Right ventricle myocardium superior (tissue), 1 donor: ENCODE results near the gene PGA3. TPM values are rescaled to one million over a fixed set of nuclear protein-coding genes. Genes with fewer than 3 reads are reported as not detected.
"Not testable (repeated sequence)": the region's sequence is repeated elsewhere in the genome, so short reads cannot be mapped to it uniquely, and the experiment has no call there.

Experiments
- ATAC-seq: fragments of 200-7000 bp; cut with Tn5 transposase; one replicate; pipeline ENCODE4 v1.9.1; 2020; ENCODE audit warnings: mild to moderate bottlenecking; ENCODE audit not compliant: poor library complexity
- DNase-seq: peaks from one replicate; pipeline ENCODE4 v3.0.0-alpha.2; 2020
- intact Hi-C: fragments of 100-400 bp; cut with DNase I; formaldehyde crosslinking; loops from one replicate; pipeline ENCODE4 v1.11.2; 2022
- total RNA-seq: library from RNA; stranded (reverse); fragmentation: NEBNext Ultra II Directional; extraction: Animal tissue kit (Norgen Biotek cat#: 25700); gene quantifications from one replicate; pipeline ENCODE4 v1.2.1, GENCODE V29; 2021
- donor health status: DM: no; HTN: yes; CAD: no; lungs with severe emphysema.

Gene PGA3
- total RNA-seq, 1 donor from 2014 or later, result not detected

GRCh38 chr11:61168042-61168688 is 35.1 kb upstream of the PGA3 start:
- DNase-seq (no peak), ATAC-seq (no peak)
- intact Hi-C loops, result no loop called here

DNA sequence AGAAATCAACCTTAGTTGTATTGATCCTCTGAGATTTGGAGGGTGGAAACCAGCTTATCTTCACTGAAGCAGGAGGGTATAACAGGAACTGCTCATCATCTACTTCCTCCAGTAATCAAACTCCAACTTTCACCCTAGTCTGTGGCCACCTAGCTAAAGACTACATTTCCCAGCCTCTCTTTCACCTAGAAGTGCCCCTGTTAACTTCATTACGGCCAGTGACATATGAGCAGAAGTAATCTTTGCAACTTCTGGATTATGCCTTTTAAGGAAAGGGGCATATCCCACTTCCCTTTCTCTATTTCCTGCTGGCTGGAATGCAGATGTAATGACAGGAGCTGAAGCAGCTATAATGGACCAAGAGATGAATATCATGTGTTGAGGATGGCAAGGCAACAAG is 34.5 kb upstream of the PGA3 start:
- ATAC-seq, result no peak
- intact Hi-C loops, result no loop called here
- DNase-seq, result no peak

GRCh38 chr11:61170566-61170965 is 32.7 kb upstream of the PGA3 start:
- intact Hi-C loops, result no loop called here
- DNase-seq (no peak), ATAC-seq (no peak)

DNA sequence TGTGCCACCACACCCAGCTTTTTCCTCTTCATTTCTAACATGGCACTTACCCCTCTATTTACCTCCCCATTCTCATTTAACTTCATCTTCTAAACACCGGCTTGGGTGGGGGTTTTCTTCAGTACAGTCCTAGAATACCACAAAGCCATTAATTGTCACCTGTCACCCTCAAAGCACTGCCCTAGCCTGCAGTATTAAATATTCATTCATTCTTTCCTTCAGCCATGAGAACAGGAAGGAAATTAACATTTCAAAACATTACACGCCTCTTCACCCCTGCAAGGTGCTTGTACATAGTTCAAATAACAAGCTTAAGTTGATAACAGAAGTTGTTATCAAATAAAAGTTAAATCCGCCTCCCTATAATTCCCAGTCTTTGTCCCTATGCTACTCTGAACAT is 31.4 kb upstream of the PGA3 start:
- ATAC-seq, result no peak
- intact Hi-C loops, result no loop called here

GRCh38 chr11:61172356-61172755 is 31.0 kb upstream of the PGA3 start:
- DNase-seq, result no peak
- intact Hi-C loops, result no loop called here
- no peak for ATAC-seq

More for the DNA sequence above, 31.4 kb upstream of the PGA3 start:
- DNase-seq, result no peak

DNA sequence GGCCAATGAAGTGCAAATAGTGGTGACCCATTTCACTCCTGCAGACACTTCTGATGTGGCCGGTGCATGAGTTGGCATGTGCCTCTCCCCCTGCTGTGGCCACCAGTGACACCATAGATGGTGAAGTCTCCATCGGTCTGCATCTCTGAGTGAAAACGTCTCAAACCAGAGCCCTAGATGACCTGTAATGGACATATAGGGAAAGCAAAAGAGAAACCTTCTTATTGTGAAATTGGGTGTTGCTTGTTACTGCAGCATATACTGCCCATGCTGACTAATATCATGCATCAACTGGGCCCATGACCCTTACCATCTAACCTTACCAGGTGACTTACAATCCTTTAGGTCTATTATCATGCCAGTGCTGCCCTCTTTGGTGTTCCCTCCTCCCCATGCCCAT is 30.4 kb upstream of the PGA3 start:
- no peak for DNase-seq
- intact Hi-C loops, result no loop called here
- no peak for ATAC-seq

DNA sequence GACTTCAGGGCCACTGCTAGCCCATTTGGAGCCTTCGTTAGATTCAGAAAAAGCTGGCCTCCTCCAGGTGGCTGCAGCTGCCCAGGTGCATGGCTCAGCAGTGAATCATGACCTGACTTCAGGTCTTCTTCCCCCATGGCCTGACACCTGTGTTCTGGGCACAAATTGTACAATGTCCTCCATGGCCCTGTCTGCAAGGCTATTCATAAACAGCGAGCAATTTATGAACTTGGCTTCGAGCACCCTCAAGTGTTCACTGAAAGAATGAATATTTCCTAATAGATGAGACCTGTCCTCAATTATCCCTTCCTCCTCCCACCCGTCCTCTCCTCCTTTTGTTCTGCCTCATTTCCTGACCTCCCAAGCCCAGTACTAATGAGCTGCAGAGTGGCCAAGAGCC is 29.9 kb upstream of the PGA3 start:
- ATAC-seq, result no peak
- intact Hi-C loops, result no loop called here
- no peak for DNase-seq

DNA sequence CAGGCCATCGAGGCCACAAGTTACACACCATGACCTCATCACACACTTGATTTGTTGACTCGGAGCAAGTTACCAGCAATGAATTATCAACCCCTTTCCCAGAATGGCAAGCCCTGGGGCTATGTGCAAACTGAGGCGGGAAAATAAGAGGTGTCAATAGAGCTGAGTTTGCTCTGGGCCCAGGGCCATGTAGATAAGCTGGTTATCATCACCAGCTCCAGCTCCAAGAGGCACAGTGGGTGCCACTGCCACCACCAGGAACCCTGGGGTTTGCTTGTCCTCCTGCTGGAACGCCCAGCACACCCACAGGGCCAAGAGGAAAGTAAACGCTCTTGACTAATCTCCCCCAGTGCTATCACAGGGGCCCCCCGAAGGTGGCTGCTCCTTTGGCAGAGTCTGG is 29.0 kb upstream of the PGA3 start:
- DNase-seq (no peak), ATAC-seq (no peak)
- intact Hi-C loops, result no loop called here

DNA sequence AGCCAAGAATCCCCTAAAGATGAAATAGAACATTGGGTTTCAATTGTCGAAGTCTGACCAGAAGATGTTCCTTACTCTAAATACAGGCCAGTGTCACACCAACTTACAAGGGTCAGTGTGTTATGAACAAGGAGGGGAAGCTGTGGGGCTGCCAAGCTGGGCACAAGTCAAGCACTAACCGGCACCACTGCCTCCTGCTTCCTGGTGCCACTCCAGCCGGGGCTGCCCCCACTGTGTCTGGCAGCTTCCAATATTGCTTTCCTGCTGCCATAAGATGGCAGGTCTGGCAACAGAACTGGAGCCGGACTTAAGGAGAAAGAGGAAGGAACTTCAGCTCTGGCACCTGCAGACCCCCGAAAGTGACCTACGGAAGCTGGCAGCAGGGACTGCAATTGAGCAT is 28.4 kb upstream of the PGA3 start:
- no peak for DNase-seq
- ATAC-seq, result no peak
- intact Hi-C loops, result no loop called here

DNA sequence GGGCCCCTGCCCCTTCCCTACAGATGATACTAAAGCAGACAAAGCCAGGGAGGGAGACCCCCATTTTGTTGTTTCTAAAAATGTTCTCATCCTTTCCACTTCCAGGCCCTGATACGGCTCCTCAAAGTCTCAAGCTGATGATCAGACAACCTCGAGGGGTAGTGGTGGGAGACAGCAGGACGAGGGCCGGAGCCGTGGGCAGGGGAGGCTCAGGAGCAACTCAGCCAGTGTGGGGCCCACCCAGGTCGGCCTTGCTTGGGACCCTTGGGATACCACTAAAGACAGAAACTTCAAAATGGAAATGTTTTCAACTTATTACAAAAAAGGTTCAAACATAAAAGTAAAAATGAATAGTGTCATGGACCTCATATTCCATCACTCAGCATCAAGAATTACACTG is 26.9 kb upstream of the PGA3 start:
- intact Hi-C loops, result no loop called here
- ATAC-seq (no peak), DNase-seq (no peak)

DNA sequence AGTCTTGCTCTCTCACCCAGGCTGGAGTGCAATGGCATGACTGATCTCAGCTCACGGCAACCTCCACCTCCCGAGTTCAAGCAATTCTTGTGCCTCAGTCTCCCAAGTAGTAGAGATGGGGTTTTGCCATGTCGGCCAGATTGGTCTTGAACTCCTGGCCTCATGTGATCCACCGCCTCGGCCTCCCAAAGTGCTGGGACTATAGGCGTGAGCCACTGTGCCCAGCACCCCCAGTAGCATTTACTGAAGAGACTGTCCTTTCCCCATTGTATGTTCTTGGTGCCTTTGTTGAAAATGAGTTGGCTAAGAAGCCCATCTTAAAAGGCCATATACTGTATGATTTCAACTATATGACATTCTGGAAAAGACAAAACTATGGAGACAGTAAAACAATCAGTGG is 23.1 kb upstream of the PGA3 start:
- intact Hi-C loops, ATAC-seq, DNase-seq: not testable (repeated sequence)

GRCh38 chr11:61181489-61181888 is 21.8 kb upstream of the PGA3 start:
- intact Hi-C loops, result no loop called here
- DNase-seq, result no peak
- ATAC-seq, result no peak

GRCh38 chr11:61183645-61184044 is 19.7 kb upstream of the PGA3 start:
- intact Hi-C loops, result no loop called here
- DNase-seq (no peak), ATAC-seq (no peak)

GRCh38 chr11:61186504-61186903 is 16.8 kb upstream of the PGA3 start:
- intact Hi-C loops, result loop anchor here (5.0 kb wide), 1 partner anchor 354 kb away; no protein-coding TSS in a partner anchor
- DNase-seq (no peak), ATAC-seq (no peak)

DNA sequence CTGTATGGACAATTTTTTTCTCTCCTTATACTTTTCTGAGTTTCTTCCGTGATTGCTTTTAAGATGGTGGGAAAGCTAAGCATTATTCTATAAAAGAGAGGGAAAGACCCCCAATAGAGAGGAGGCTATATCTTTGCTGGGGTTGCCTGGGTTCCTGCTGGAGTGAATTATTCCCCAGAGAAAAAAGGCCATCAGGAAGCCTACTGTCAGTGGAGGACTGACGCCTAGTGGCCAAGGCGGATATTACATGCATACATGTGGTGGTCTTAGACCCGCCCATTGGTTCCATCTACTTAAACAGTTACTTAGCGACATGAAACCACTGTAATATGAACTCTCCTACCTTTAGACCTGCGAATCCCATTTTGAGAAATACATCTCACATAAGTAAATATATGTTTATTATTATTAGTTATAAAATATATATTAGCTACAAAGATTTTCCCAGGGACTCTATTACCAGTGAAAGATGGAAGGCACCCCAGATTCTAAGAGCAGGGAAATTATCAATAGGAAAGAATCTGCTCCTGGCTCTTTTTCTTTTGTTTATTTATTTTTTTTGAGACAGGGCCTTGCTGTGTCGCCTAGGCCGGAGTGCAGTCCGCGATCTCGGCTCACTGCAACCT is 15.7 kb upstream of the PGA3 start:
- peak; percentile 83 for DNase-seq
- intact Hi-C loops, result loop anchor here (5.0 kb wide), 1 partner anchor 355 kb away; no protein-coding TSS in a partner anchor
- peak; percentile 80 for ATAC-seq

- ATAC-seq (no peak), DNase-seq (no peak)
- intact Hi-C loops, result loop anchor here (5.0 kb wide), 1 partner anchor 358 kb away; no protein-coding TSS in a partner anchor
Measured at GRCh38 chr11:61189933-61190332, 13.4 kb upstream of the PGA3 start.

DNA sequence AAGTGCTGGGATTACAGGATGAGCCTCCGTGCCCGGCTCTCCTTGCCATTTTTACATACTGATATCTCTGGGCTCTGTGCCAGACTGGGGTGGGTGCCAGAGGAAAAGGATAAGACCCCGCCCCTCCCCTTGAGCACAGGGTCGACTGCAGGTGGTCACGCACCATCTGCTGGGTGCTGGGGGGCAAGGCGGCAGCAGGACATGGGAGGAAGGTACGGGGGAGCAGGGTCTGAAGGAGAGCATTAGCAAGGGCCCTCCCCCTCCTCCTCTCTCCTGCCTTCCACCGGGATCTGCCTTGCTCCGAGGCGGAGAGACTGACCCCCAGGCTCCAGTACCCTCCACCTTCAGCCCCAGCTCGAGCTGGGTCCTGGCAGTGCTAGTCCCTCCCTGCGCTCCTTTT is 9.7 kb upstream of the PGA3 start:
- DNase-seq (no peak), ATAC-seq (no peak)
- intact Hi-C loops, result no loop called here

- intact Hi-C loops, result no loop called here
- no peak for ATAC-seq
- no peak for DNase-seq
Measured at GRCh38 chr11:61194169-61194671, 9.1 kb upstream of the PGA3 start.

DNA sequence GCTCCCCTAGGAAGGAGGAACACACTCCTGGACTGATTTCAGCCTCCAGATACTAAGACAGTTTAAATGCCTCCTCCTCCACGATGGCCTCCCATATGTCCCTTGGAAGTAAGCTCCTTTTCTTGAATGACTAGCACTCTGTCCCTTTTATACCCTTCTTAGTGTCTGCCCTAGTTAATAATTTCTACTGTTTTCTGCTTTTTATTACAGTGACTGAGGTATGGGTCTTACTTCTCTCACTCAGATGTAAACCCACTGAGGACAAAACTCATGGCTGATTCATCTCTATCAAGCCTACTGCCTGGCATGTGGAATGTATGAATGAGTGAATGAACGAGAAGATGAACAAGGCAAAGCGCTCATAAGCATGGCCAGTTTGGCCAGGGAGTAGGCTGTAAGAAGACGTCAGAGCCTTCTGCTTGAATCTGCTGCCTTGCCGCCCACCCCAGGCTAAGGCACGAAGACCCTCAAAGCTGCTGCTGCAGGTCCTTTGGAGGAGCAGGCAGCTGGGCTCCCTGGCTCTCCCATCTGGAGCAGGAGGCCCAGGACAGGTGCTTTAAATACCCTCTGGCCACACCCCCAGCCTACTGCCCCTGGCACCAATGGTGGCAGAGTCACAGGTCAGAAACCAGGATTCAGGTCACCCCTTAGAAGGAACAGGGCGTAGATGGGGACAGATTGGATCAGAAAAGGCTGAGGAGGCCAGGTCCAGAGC is 8.2 kb upstream of the PGA3 start:
- intact Hi-C loops, result no loop called here
- DNase-seq, result no peak
- ATAC-seq, result no peak

DNA sequence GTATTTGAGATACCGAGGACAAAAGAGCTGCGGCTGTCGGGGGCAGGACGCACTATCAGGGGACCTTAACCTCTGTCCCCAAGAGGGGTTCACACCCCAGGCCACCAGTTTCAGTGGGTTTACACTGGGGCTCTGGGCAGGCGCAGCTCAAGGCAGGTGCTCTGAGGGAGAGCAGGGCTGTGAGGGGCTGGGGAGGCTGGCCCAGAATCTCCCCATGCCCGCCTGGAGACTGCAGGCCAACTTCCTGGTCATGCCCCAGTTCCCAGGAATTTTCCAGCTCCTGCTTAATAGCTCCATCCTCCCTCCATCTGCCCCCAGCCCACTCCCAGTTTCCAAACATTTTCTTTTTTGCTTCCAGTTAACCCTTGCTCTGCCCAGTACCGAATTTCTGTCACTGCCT is 7.6 kb upstream of the PGA3 start:
- ATAC-seq, result no peak
- intact Hi-C loops, result no loop called here
- DNase-seq, result no peak
